Body of pancreas (tissue), 4 donors: ENCODE results near the gene CFAP77. TPM values are rescaled to one million over a fixed set of nuclear protein-coding genes. Genes with fewer than 3 reads are reported as not detected.

Experiments used
- ATAC-seq: fragments of 150-250 bp; one replicate; pipeline ENCODE4 v1.9.1; 2016
- DNase-seq, 4 donors: peaks; one replicate each; pipeline ENCODE4 v3.0.0-alpha.2; 2019
- H3K27ac ChIP-seq, 4 donors: fragments of 200-600 bp; sonication (generic); 1 replicate in 3 of 4; 2 replicates in 1 of 4; pipeline versions ENCODE4 v1.5.1 to v1.6.1; 2016 to 2019; ENCODE audit warnings: mild to moderate bottlenecking in 1 of 4, mixed read lengths in 1 of 4, moderate library complexity in 1 of 4
- H3K27me3 ChIP-seq, 2 donors: fragments of 200-600 bp; sonication (generic); one replicate each; pipeline ENCODE4 v1.6.0; 2016; ENCODE audit warnings: mild to moderate bottlenecking in 1 of 2
- H3K36me3 ChIP-seq, 2 donors: fragments of 200-600 bp; sonication (generic); replicated peaks in 1 of 2; 2 replicates each; pipeline ENCODE4 v1.5.1; 2016; ENCODE audit warnings: low read depth in 2 of 2; ENCODE audit not compliant: insufficient read depth in 1 of 2
- H3K4me1 ChIP-seq: fragments of 200-600 bp; sonication (generic); one replicate; pipeline ENCODE4 v1.6.0; 2016
- H3K4me3 ChIP-seq, 2 donors: fragments of 200-600 bp; sonication (generic); 1 replicate in 1 of 2; 2 replicates in 1 of 2; pipeline ENCODE4 v1.5.1; 2016 to 2019
- H3K9me3 ChIP-seq, 3 donors: fragments of 200-600 bp; sonication (generic); 1 replicate in 2 of 3; 2 replicates in 1 of 3; pipeline ENCODE4 v1.5.1; 2016
- POLR2A ChIP-seq, 3 donors: fragments of 450-650 bp; IDR thresholded peaks; one replicate each; pipeline ENCODE4 v1.6.1; 2016; ENCODE audit warnings: antibody characterized with exemption in 3 of 3, mild to moderate bottlenecking in 2 of 3
- WGBS, 2 donors: methylation state at CpG; one replicate each; pipeline ENCODE4 v1.1.5; 2017; 5-methylcytosine and 5-hydroxymethylcytosine counted together
- intact Hi-C: fragments of 100-400 bp; cut with DNase I; formaldehyde crosslinking; loops from one replicate; pipeline ENCODE4 v1.15.1; 2023
- total RNA-seq, 2 donors: library from RNA; depleted of rRNA; stranded (reverse); fragments of >200 nt; gene quantifications; one replicate each; pipeline ENCODE4 v1.1.0, GENCODE V29; 2016
- TF ChIP-seq, protein P1 (sequence below), 7 experiments: fragments of 450-650 bp in 4 of 7; fragments of 200-600 bp in 3 of 7; sonication (generic) in 3 of 7; IDR thresholded peaks; one replicate each; pipeline ENCODE4 v1.5.1; 2016 to 2019; ENCODE audit warnings: antibody characterized with exemption in 7 of 7

Gene CFAP77
- total RNA-seq, 2 donors from 2014 or later = not detected

DNA sequence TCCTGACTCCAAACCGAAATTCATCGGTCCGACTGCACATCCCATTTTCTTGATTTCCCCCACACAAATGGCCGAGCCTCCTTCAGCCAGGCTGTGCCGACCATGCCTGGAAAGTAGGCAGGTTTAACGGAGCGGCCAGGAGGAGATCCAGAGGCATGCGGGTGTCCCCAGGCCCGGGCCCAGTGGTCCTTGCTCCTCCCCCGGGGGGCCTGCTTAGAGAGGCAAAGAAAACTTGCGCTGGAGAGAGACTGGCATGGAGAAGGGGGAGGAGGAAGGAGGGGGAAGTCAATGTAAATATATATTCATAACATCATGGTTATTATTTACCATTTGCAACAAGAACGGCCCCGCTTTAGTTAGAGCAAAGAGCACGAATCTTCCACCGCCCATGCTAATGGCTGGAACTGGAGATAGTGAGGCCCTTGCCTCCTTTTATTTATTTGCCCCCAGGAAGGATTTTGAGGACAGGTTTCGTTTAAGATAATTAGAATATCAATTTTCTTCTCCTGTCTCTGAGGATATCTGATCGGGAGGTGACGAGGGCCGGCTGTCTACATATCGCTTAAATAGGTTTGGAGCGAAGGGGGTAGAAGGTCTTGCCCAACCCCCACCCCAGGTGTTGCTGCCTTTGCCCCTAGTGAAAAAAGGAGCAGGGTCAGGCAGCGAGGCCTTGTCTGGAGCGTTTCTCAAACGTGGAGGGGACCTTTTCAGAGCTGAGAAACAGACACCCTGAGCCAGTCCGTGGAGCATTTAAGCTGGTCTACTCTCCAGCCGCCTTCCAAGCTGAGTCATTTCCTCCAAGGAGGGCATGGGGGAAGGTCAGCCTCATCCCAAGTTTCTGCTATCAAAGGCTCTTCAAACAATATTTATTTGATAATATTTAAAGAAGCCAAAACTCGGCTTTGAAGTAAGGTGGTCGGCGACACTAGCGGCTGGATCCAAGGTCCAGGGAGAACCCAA, 174.9 kb downstream of the CFAP77 start:
- TF ChIP-seq, protein P1, sequence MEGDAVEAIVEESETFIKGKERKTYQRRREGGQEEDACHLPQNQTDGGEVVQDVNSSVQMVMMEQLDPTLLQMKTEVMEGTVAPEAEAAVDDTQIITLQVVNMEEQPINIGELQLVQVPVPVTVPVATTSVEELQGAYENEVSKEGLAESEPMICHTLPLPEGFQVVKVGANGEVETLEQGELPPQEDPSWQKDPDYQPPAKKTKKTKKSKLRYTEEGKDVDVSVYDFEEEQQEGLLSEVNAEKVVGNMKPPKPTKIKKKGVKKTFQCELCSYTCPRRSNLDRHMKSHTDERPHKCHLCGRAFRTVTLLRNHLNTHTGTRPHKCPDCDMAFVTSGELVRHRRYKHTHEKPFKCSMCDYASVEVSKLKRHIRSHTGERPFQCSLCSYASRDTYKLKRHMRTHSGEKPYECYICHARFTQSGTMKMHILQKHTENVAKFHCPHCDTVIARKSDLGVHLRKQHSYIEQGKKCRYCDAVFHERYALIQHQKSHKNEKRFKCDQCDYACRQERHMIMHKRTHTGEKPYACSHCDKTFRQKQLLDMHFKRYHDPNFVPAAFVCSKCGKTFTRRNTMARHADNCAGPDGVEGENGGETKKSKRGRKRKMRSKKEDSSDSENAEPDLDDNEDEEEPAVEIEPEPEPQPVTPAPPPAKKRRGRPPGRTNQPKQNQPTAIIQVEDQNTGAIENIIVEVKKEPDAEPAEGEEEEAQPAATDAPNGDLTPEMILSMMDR (IDR thresholded peaks at IDR 0.05) = no peak
- no peak for TF ChIP-seq POLR2A (IDR thresholded peaks at IDR 0.05)
- ATAC-seq = no peak
- DNase-seq = no peak
- WGBS, 2 donors = 10 to 15% methylated on average over 29 to 30 of the region's 30 CpGs
- Histone ChIP-seq H3K4me3 (no peak overlapping the region), H3K27ac (no peak overlapping the region), H3K36me3 (no peaks in the 10 kb centered on the region), H3K4me1 (peaks cover 5% of the 10 kb centered on the region), H3K9me3 (no peaks in the 10 kb centered on the region), H3K27me3 (peaks cover 0 to 73% of the 10 kb centered on the region in 2 donors)
- intact Hi-C loops = no loop called here

DNA sequence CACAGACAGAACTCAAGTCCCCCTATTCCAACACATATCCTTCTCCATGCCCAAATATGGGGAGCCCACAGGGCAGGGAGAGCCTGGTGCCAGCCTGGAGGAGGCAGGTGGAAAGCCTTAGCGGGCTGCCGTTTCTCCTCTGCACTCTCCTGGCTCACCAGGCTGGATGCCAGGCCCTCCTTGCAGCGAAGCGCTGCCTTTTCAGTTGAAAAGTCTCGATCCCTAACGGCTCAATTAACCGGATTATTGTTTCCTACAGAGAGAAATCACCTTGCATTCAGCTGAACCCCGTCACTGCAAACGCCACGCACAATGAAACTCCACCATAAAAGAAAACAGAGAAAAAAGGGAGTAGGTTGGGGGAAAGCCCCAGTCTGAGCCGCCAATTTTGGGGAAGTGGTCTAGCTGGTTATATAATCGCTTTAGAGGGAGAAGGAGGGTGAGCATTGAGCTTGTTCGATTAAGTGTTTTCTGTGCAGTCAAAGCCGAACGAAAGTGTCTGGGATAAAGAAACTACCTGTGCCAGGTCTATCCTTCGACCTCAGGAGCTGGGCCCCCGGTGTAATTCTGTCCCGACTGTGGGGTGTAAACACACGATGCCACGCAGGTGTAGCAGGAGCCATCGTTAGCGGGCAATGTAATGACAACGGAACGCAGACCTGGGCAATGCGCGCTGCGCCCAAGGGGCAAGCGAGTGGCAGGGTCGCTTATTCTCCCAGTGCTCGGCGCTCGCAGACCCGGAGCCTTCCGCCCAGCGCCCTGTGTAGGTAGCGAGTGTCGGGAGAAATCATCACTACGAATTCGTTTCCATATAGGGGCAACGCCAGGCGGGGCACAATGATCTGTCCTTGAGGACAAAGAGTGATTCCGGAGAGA, 176.2 kb downstream of the CFAP77 start:
- Histone ChIP-seq H3K9me3 (no peaks in the 10 kb centered on the region), H3K36me3 (no peaks in the 10 kb centered on the region), H3K27ac (no peak overlapping the region), H3K4me3 (no peak overlapping the region), H3K27me3 (peaks cover 0 to 68% of the 10 kb centered on the region in 2 donors), H3K4me1 (peaks cover 12% of the 10 kb centered on the region)
- no peak for TF ChIP-seq POLR2A (IDR thresholded peaks at IDR 0.05)
- TF ChIP-seq, protein P1 (IDR thresholded peaks at IDR 0.05) = no peak
- ATAC-seq = no peak
- intact Hi-C loops = no loop called here
- no peak for DNase-seq
- 6 to 12% methylated on average over 35 to 42 of the region's 42 CpGs for WGBS, 2 donors

DNA sequence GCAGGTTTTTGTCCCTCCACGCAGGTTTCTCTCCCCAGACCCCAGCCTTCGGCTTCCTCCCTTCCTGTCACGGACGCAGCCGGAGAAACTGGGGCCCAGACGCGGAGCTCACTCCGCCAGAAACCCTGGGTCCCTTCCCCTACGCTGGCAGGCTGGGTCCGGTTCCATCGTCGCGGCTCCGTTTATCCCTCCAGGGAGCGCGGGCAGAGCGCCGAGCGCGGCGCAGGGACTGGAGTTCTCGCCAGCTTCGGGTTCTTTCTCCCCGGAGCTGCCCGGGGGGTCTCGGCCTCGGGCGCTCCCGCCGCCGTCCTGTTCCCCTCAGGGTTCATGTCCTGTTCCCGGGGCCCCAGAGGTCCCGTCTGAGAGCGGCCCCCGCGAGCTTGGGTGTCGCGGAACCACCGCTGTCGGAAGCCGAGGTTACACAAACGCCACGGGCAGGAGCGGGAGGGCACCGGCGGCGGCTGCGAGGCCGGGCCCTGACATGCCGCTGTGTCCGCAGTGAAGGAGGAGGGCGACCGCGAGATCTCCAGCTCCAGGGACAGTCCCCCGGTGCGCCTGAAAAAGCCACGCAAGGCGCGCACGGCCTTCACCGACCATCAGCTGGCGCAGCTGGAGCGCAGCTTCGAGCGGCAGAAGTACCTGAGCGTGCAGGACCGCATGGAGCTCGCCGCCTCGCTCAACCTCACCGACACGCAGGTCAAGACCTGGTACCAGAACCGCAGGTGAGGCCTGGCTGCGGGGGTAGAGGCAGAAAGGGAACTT, 177.0 kb downstream of the CFAP77 start:
- Histone ChIP-seq H3K4me3 (no peak overlapping the region), H3K4me1 (peaks cover 7% of the 10 kb centered on the region), H3K27ac (no peak overlapping the region), H3K9me3 (no peaks in the 10 kb centered on the region), H3K27me3 (peaks cover 0 to 67% of the 10 kb centered on the region in 2 donors), H3K36me3 (no peaks in the 10 kb centered on the region)
- TF ChIP-seq, protein P1 (IDR thresholded peaks at IDR 0.05) = no peak
- no peak for TF ChIP-seq POLR2A (IDR thresholded peaks at IDR 0.05)
- 4% methylated on average over 35 to 73 of the region's 74 CpGs for WGBS, 2 donors
- ATAC-seq = no peak
- intact Hi-C loops = no loop called here
- DNase-seq = no peak

DNA sequence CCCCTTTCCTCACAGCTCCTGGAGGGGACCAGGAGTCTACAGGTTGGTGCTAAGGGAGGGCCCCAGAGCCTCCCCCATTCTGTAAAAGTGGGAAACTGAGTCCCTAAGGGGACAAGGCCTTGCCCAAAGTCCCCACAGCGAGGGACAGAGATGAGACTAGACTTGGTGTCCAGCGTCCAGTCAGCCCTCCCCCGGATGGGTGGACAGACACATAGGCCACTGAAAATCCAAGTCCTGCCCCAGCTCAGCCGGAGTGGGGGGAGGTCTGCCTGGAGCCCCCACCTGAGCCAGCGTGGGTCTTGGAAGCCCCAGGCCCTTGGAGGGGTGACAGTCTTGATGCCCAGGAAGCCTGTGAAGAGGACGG, 177.6 kb downstream of the CFAP77 start:
- ATAC-seq (no peak), DNase-seq (no peak)
- peaks cover 0 to 67% of the 10 kb centered on the region in 2 donors for H3K27me3 ChIP-seq
- intact Hi-C loops = no loop called here
- H3K4me1 ChIP-seq = peaks cover 7% of the 10 kb centered on the region
- no peak overlapping the region for H3K4me3 ChIP-seq
- TF ChIP-seq, protein P1 (IDR thresholded peaks at IDR 0.05) = no peak
- TF ChIP-seq POLR2A (IDR thresholded peaks at IDR 0.05) = no peak
- WGBS, 2 donors = 0 to 14% methylated on average over 1 to 5 of the region's 6 CpGs
- H3K27ac ChIP-seq = no peak overlapping the region
- H3K36me3 ChIP-seq = no peaks in the 10 kb centered on the region
- no peaks in the 10 kb centered on the region for H3K9me3 ChIP-seq
